Liver (tissue), 9 donors: ENCODE results near the gene SLC22A6. TPM values are rescaled to one million over a fixed set of nuclear protein-coding genes. Genes with fewer than 3 reads are reported as not detected.

Source experiments
- DNase-seq: peaks from one replicate; pipeline ENCODE4 v3.0.0-alpha.2; 2017; ENCODE audit warnings: low spot score
- H3K27ac ChIP-seq, 2 donors: one replicate each; pipeline ENCODE4 v1.7.0; 2013; ENCODE audit warnings: inconsistent platforms in 2 of 2, low read length in 2 of 2, control low read depth in 1 of 2, low read depth in 1 of 2, mild to moderate bottlenecking in 1 of 2
- H3K27me3 ChIP-seq, 4 donors: one replicate each; pipeline versions ENCODE4 v1.6.1 to v1.7.0; 2013; ENCODE audit warnings: low read length in 3 of 4, inconsistent platforms in 1 of 4, mild to moderate bottlenecking in 1 of 4, moderate library complexity in 1 of 4; ENCODE audit not compliant: control insufficient read depth in 4 of 4, insufficient read depth in 4 of 4
- H3K36me3 ChIP-seq, 4 donors: one replicate each; pipeline versions ENCODE4 v1.6.1 to v1.7.0; 2013; ENCODE audit warnings: low read length in 3 of 4, mild to moderate bottlenecking in 3 of 4, low read depth in 1 of 4, moderate library complexity in 1 of 4; ENCODE audit not compliant: control insufficient read depth in 4 of 4, insufficient read depth in 3 of 4
- H3K4me1 ChIP-seq, 4 donors: one replicate each; pipeline versions ENCODE4 v1.6.1 to v1.7.0; 2013; ENCODE audit warnings: low read length in 3 of 4, mild to moderate bottlenecking in 3 of 4, moderate library complexity in 1 of 4; ENCODE audit not compliant: control insufficient read depth in 4 of 4, insufficient read depth in 4 of 4
- H3K4me3 ChIP-seq, 3 donors: one replicate each; pipeline versions ENCODE4 v1.6.1 to v1.7.0; 2013; ENCODE audit warnings: low read length in 3 of 3, control low read depth in 1 of 3, low read depth in 1 of 3, mild to moderate bottlenecking in 1 of 3
- H3K9ac ChIP-seq, 2 donors: one replicate each; pipeline ENCODE4 v1.7.0; 2013; ENCODE audit warnings: low read length in 2 of 2, mild to moderate bottlenecking in 2 of 2, moderate library complexity in 2 of 2, control low read depth in 1 of 2, low read depth in 1 of 2
- H3K9me3 ChIP-seq, 4 donors: one replicate each; pipeline versions ENCODE4 v1.6.1 to v1.7.0; 2013; ENCODE audit warnings: low read length in 3 of 4; ENCODE audit not compliant: control insufficient read depth in 4 of 4
- ATF3 ChIP-seq: IDR thresholded peaks from 2 replicates; pipeline ENCODE4 v1.6.1; 2016; ENCODE audit warnings: antibody characterized with exemption
- CTCF ChIP-seq: fragments of 150-350 bp; IDR thresholded peaks from 2 replicates; pipeline ENCODE4 v1.5.1; 2017; ENCODE audit warnings: improper control_type of control experiment, low read depth, low read length; ENCODE audit not compliant: missing input control
- EGR1 ChIP-seq, 2 donors: IDR thresholded peaks; 2 replicates each; pipeline ENCODE4 v1.6.1; 2016 to 2018; ENCODE audit warnings: antibody characterized with exemption in 2 of 2, low read depth in 2 of 2
- FOXA1 ChIP-seq: IDR thresholded peaks from 2 replicates; pipeline ENCODE4 v1.6.1; 2016; ENCODE audit warnings: antibody characterized with exemption
- FOXA2 ChIP-seq: IDR thresholded peaks from 2 replicates; pipeline ENCODE4 v1.6.1; 2016; ENCODE audit warnings: antibody characterized with exemption
- GABPA ChIP-seq, 2 donors: IDR thresholded peaks in 1 of 2; conservative IDR thresholded peaks in 1 of 2; 2 replicates each; pipeline ENCODE4 v1.6.1; 2016; ENCODE audit warnings: antibody characterized with exemption in 2 of 2, mild to moderate bottlenecking in 1 of 2, moderate library complexity in 1 of 2
- HNF4A ChIP-seq, 2 donors: conservative IDR thresholded peaks; 2 replicates each; pipeline ENCODE4 v1.6.1; 2016; ENCODE audit warnings: antibody characterized with exemption in 2 of 2, mild to moderate bottlenecking in 2 of 2
- HNF4G ChIP-seq: IDR thresholded peaks from 2 replicates; pipeline ENCODE4 v1.6.1; 2016; ENCODE audit warnings: antibody characterized with exemption
- JUND ChIP-seq, 2 donors: IDR thresholded peaks; 2 replicates each; pipeline ENCODE4 v1.6.1; 2016; ENCODE audit warnings: antibody characterized with exemption in 2 of 2
- MAX ChIP-seq: IDR thresholded peaks from 2 replicates; pipeline ENCODE4 v1.6.1; 2016; ENCODE audit warnings: antibody characterized with exemption
- NR2F2 ChIP-seq: IDR thresholded peaks from 2 replicates; pipeline ENCODE4 v1.6.1; 2016; ENCODE audit warnings: antibody characterized with exemption
- RXRA ChIP-seq, 2 donors: IDR thresholded peaks; 2 replicates each; pipeline ENCODE4 v1.6.1; 2017 to 2018; ENCODE audit warnings: antibody characterized with exemption in 2 of 2, mild to moderate bottlenecking in 1 of 2
- TAF1 ChIP-seq: conservative IDR thresholded peaks from 2 replicates; pipeline ENCODE4 v1.6.1; 2016; ENCODE audit warnings: antibody characterized with exemption, mild to moderate bottlenecking
- YY1 ChIP-seq: IDR thresholded peaks from 2 replicates; pipeline ENCODE4 v1.6.1; 2016; ENCODE audit warnings: antibody characterized with exemption, mild to moderate bottlenecking
- ZBTB33 ChIP-seq: IDR thresholded peaks from 2 replicates; pipeline ENCODE4 v1.6.1; 2016; ENCODE audit warnings: antibody characterized with exemption
- WGBS: extraction: QIAGEN DNeasy Blood & Tissue Kit; methylation state at CpG from one replicate; pipeline ENCODE4 v1.1.7; 2013; 5-methylcytosine and 5-hydroxymethylcytosine counted together
- polyA plus RNA-seq, 2 donors: library from polyadenylated mRNA; stranded (reverse) in 1 of 2; unstranded in 1 of 2; fragments of 200-250 nt in 1 of 2; fragments of >200 nt in 1 of 2; fragmentation: Nextera tagmentation in 1 of 2; extraction: Ambion mirVana in 1 of 2; gene quantifications; one replicate each; pipeline versions ENCODE4 v1.2.1 to v1.2.3, GENCODE V29; 2013 to 2015
- total RNA-seq, 2 donors: library from RNA; depleted of rRNA; stranded (reverse); fragments of >200 nt; gene quantifications; one replicate each; pipeline ENCODE4 v1.2.3, GENCODE V29; 2014
- TF ChIP-seq, protein P1 (sequence below): IDR thresholded peaks from 2 replicates; pipeline ENCODE4 v1.6.1; 2016; ENCODE audit warnings: antibody characterized with exemption, mild to moderate bottlenecking
- donor health status: healthy.
- donor health status: healthy.
- donor health status: healthy.
- donor health status: healthy.
- donor health status: healthy.

SLC22A6 gene
- total and polyA plus RNA-seq, 4 donors: not detected

GRCh38 chr11:62934496-62934785 is 50.3 kb downstream of the SLC22A6 start:
- Histone ChIP-seq H3K9me3 (no peaks in the 10 kb centered on the region), H3K27ac (no peak overlapping the region), H3K4me3 (no peak overlapping the region), H3K36me3 (no peaks in the 10 kb centered on the region), H3K4me1 (no peaks in the 10 kb centered on the region), H3K9ac (no peak overlapping the region), H3K27me3 (no peaks in the 10 kb centered on the region)
- TF ChIP-seq FOXA1 (no peak), YY1 (no peak), JUND (IDR thresholded peaks at IDR 0.05) (no peak), CTCF (no peak)
- DNase-seq: no peak
- 60% methylated on average over 1 of the region's 1 CpG for WGBS

GRCh38 chr11:62933750-62934495 is 50.8 kb downstream of the SLC22A6 start:
- no peaks in the 10 kb centered on the region for H3K27me3 ChIP-seq
- H3K4me1 ChIP-seq: no peaks in the 10 kb centered on the region
- H3K9me3 ChIP-seq: no peaks in the 10 kb centered on the region
- no peaks in the 10 kb centered on the region for H3K36me3 ChIP-seq
- DNase-seq: no peak
- 91% methylated on average over 5 of the region's 5 CpGs for WGBS
- no peak overlapping the region for H3K27ac ChIP-seq
- no peak for TF ChIP-seq RXRA (IDR thresholded peaks at IDR 0.05)
- TF ChIP-seq HNF4A (conservative IDR thresholded peaks at IDR 0.05): no peak
- TF ChIP-seq TAF1: no peak
- TF ChIP-seq ATF3: no peak
- no peak for TF ChIP-seq CTCF
- TF ChIP-seq FOXA1: no peak
- no peak for TF ChIP-seq MAX
- TF ChIP-seq EGR1 (IDR thresholded peaks at IDR 0.05; ENCODE audit: low read depth in 2 of 2): no peak
- TF ChIP-seq, protein P1, sequence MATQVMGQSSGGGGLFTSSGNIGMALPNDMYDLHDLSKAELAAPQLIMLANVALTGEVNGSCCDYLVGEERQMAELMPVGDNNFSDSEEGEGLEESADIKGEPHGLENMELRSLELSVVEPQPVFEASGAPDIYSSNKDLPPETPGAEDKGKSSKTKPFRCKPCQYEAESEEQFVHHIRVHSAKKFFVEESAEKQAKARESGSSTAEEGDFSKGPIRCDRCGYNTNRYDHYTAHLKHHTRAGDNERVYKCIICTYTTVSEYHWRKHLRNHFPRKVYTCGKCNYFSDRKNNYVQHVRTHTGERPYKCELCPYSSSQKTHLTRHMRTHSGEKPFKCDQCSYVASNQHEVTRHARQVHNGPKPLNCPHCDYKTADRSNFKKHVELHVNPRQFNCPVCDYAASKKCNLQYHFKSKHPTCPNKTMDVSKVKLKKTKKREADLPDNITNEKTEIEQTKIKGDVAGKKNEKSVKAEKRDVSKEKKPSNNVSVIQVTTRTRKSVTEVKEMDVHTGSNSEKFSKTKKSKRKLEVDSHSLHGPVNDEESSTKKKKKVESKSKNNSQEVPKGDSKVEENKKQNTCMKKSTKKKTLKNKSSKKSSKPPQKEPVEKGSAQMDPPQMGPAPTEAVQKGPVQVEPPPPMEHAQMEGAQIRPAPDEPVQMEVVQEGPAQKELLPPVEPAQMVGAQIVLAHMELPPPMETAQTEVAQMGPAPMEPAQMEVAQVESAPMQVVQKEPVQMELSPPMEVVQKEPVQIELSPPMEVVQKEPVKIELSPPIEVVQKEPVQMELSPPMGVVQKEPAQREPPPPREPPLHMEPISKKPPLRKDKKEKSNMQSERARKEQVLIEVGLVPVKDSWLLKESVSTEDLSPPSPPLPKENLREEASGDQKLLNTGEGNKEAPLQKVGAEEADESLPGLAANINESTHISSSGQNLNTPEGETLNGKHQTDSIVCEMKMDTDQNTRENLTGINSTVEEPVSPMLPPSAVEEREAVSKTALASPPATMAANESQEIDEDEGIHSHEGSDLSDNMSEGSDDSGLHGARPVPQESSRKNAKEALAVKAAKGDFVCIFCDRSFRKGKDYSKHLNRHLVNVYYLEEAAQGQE: no peak
- no peak for TF ChIP-seq HNF4G
- TF ChIP-seq FOXA2: no peak
- no peak for TF ChIP-seq GABPA (IDR thresholded peaks at IDR 0.05 in 1 of 2, conservative IDR thresholded peaks at IDR 0.05 in 1 of 2)
- TF ChIP-seq JUND (IDR thresholded peaks at IDR 0.05): no peak
- no peak for TF ChIP-seq NR2F2
- TF ChIP-seq ZBTB33: no peak
- no peak overlapping the region for H3K9ac ChIP-seq
- no peak overlapping the region for H3K4me3 ChIP-seq
